NCI-H2196 treated with DMSO at 0.1 percent for 48 hours (cell line): Measurements from ENCODE around the gene ZNF484.
"Not testable (repeated sequence)": the region's sequence is repeated elsewhere in the genome, so short reads cannot be mapped to it uniquely, and the experiment has no call there.

Source experiments
- DNase-seq: peaks from one replicate; lab custom pipeline; 2025; ENCODE audit not compliant: unreplicated experiment; lab: John Stamatoyannopoulos, UW

Gene ZNF484

GRCh38 chr9:92877531-92878430 is at the start of gene ZNF484:
Gene ZNF484, minus strand, starts transcription at chr9:92878038. Its CDS starts 3,009 bp downstream, at chr9:92875029.
- peak; percentile 95 for DNase-seq

DNA sequence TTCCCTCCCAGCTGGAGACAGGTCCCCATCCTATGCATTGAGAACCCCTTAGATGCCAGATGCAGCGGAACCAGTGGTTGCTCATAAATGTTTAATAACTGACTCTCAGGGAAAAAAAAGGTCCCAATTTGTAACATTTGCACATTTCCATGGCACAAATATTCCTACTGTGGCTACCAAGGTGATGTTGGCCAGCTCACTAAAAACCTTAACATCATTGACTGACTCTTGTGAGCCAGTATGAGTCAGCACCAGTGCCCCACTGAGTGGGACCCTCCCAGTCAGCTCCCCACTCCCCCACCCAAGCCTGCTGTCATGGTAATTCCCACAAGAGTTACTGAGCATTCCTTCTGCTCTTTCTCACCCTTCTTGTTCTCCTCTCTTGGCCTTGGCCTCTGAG is 42.6 kb upstream of the ZNF484 start:
- no peak for DNase-seq

DNA sequence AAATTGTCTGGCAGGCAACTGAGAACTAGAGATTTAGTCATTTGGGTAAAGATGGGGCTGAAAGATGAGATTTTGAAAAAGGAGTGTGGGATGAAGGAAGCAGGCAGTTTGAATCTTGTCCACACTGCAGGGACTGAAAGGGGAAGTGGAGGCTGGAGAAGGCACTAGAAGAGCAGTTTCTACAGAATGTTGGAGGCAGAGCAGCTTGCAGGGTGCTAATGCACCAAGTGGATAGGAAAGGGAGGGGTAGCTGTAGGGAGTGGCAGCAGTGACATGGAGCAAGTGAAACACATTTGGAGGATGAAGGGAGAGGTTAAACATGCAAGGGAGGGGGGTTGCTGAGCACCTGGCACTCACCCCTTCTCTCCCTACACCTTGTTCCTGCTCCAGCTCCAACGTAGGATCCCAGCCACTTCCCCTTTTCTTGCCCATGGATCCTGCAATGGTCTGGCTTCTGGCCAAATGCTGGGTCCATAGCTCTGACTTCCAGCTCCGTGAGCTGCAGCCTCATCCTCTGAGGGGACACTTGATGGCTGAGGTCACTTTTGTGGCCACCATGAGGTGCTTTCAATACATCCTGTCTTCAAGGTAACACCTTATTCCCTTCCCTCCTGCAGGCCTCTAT is 39.5 kb upstream of the ZNF484 start:
- DNase-seq, result no peak

- no peak for DNase-seq
Observed at GRCh38 chr9:92911511-92912475, 34.0 kb upstream of the ZNF484 start.

DNA sequence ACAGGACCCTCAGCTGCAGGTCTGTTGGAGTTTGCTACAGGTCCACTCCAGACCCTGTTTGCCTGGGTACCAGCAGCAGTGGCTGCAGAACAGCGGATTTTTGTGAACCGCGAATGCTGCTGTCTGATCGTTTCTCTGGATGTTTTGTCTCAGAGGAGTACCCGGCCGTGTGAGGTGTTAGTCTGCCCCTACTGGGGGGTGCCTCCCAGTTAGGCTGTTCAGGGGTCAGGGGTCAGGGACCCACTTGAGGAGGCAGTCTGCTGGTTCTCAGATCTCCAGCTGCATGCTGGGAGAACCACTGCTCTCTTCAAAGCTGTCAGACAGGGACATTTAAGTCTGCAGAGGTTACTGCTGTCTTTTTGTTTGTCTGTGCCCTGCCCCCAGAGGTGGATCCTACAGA is 27.3 kb upstream of the ZNF484 start:
- not testable (repeated sequence) for DNase-seq

GRCh38 chr9:92897323-92897722 is 19.5 kb upstream of the ZNF484 start:
- DNase-seq, result no peak

GRCh38 chr9:92895812-92896436 is 18.1 kb upstream of the ZNF484 start:
- no peak for DNase-seq

DNA sequence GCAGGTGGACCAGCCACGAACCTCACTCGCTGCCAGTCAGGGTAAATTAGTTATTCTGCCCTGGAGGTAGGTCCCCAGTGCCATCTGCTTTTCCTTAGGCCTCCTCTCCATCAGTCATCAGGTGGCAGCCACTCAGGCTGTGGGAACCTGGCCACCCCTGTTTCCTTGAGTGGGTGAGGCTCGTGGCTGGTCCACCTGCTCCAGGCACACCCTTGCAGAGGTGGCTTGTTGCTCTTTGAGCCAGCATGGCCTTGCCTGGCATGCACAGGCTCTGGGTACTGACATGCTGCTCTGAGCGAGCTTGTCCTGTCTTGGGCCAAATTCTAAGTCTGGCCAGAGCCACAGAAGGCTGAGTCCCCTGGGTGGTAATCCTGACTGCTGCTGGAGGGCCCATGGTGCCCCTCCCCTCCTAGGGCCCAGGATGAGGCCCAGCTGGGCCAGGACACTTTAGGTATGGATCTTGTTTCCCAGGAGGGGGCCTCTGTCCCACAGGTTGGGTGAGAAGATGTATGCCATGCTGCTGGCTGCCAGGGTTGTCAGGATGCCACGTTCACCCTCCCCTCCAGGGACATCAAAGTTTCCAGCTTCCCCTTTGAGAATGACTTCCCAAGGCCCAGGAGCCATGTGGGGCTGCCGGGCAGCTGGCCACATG is 17.0 kb upstream of the ZNF484 start:
- DNase-seq, result no peak

- DNase-seq, result not testable (repeated sequence)
Observed at GRCh38 chr9:92893916-92894610, 16.2 kb upstream of the ZNF484 start.

DNA sequence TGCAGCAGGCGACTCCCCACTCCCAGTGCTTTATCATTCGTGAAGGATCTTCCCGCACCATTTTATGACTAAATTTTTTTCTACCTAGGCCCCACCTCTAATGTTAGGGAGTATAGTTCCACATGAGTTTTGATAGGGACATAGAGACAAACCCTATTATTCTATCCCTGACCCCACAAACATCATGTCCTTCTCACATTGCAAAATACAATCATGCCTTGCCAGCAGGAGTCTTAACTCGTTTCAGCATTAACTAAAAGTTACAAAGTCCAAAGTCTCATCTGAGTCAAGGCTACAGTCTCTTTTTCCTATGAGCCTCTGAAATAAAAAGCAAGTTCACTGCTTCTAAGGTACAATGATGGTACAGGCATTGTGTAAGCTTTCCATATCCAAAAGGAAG is 14.4 kb upstream of the ZNF484 start:
- not testable (repeated sequence) for DNase-seq

- no peak for DNase-seq
Observed at GRCh38 chr9:92890761-92891160, 12.9 kb upstream of the ZNF484 start.

DNA sequence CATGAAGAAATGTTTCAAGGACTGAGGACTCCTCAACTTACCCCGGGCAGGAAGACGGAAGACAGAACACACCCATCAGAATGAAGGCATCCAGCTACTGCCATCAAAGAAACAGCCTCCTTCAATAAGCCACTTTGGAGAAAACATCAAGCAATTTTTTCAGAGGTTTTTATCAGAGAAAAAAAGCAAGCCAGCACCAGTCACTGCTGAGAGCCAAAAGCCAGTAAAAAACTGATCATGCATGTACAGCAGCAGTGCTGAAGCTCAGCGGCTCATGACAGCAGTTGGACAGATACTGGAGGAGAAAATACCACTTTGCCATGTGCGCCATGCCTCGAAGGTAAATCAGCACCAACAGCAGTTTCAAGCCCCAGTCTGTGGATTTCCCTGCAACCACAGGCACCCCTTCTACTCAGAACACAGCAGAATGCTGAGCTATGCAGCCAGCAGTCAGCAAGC is 10.1 kb upstream of the ZNF484 start:
- no peak for DNase-seq

DNA sequence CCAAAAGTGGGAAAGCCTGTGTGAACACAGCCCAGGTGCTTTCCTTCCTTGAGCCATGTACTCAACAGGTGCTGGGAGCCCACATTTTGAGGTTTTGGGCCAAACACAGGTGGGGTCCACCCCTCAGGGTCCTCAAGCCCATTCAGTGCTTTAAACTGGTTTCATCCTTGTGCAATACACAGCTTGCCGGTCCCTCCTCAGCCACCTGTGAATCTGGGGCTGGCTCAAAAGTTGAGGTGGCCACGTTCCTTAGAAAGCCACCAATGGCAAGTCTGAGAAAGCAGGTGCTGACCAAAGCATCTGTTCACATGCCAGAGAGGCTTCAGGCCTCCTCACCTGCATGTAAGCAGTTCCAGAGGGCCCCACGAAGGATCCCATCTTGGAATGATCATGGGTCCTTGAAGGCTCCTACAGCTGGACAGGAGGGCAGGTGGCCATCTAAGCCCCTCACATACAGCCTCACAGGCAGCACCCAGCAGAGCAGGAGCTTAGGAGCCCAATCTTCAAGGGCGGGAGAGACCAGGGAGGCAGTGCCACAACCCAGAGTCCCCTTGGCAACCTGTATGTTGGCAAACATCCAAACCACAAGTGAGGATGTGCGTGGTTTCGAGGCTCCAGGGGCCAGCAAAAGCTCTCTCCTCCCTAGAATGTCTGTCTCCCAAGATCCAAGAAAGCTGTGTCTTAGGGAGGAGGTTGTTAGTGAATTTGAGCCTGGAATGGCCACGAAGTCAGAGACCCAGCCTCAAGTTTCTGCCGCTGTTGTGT is 9.2 kb upstream of the ZNF484 start:
- DNase-seq, result not testable (repeated sequence)

- DNase-seq, result not testable (repeated sequence)
Observed at GRCh38 chr9:92883666-92884405, 6.0 kb upstream of the ZNF484 start.

DNA sequence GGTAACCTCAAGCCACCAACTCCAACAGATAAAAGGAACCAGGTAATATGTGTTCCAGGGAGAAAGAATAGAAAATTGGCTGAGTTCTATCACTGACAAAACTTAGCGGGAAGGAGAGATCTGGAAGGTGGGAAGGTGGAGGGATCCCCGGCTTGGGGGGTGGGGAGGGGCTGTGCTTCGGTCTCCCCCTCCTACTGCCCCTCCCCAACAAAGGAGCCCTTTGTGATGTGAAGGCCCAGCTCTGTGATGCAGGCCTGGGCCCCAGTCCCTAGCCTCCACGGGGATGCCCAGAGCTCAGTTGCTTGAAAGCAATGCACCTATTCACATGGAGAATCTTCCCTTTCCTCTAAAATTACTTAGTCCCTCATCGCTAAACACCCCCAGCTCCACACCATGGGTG is 4.4 kb upstream of the ZNF484 start:
- DNase-seq, result no peak

DNA sequence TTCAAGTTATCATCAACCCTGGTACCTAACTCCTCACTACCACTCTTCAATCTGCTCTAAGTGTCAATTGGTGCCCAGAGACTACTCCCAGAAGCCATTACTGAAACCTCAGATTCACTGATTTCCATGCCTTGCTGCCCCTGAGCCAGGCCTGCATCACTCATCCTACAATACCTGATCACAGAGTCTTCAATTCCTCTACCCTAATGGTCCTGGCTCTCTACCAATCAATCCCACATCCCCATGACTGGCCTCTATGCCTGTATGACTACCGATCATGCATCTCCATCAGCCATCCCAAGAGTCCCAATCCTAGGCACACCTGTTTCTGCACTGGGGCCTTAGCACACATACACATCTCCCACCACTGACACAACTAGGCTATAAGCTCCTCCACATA is 2.5 kb downstream of the ZNF484 start:
- DNase-seq, result no peak

DNA sequence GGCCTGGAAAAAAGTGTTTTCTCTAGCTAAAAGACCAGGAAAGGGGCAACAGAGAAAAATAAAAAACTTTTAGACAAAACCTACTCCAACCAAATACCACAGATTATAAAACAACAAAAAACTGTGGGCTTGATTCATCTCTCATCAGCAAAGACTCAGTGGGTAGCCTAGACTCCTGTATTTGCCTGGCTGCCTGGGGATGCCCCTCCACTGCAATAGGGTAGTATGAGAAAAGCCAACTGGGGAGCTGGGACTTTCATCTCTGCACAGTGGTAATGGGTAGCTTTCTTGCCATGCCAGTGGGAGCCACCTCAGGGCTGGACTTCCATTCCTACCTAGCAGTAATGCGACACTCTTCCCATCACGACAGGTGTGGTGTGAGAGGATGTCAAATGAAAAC is 7.5 kb downstream of the ZNF484 start:
- DNase-seq, result no peak

- DNase-seq, result not testable (repeated sequence)
Observed at GRCh38 chr9:92866600-92866999, 11.2 kb downstream of the ZNF484 start.
